Sigmoid colon (tissue), 4 donors: Measurements from ENCODE around the gene PGP.

Experiments
- CTCF ChIP-seq, 4 experiments: fragments of 450-650 bp in 3 of 4; fragments of 200-600 bp in 1 of 4; IDR thresholded peaks; one replicate each; pipeline ENCODE4 v1.5.1; 2016 to 2019; ENCODE audit warnings: antibody characterized with exemption in 4 of 4, mild to moderate bottlenecking in 3 of 4, moderate library complexity in 2 of 4
- EP300 ChIP-seq, 4 donors: sonication (generic); formaldehyde crosslinking; IDR thresholded peaks; one replicate each; pipeline ENCODE4 v1.6.1; 2017; ENCODE audit warnings: antibody characterized with exemption in 4 of 4
- POLR2A ChIP-seq, 2 donors: fragments of 450-650 bp; IDR thresholded peaks; one replicate each; pipeline ENCODE4 v1.6.1; 2016; ENCODE audit warnings: antibody characterized with exemption in 2 of 2, mild to moderate bottlenecking in 2 of 2, moderate library complexity in 2 of 2
- POLR2AphosphoS5 ChIP-seq, 4 donors: sonication (generic); formaldehyde crosslinking; IDR thresholded peaks; one replicate each; pipeline ENCODE4 v1.6.1; 2017; ENCODE audit warnings: antibody characterized with exemption in 4 of 4

DNA sequence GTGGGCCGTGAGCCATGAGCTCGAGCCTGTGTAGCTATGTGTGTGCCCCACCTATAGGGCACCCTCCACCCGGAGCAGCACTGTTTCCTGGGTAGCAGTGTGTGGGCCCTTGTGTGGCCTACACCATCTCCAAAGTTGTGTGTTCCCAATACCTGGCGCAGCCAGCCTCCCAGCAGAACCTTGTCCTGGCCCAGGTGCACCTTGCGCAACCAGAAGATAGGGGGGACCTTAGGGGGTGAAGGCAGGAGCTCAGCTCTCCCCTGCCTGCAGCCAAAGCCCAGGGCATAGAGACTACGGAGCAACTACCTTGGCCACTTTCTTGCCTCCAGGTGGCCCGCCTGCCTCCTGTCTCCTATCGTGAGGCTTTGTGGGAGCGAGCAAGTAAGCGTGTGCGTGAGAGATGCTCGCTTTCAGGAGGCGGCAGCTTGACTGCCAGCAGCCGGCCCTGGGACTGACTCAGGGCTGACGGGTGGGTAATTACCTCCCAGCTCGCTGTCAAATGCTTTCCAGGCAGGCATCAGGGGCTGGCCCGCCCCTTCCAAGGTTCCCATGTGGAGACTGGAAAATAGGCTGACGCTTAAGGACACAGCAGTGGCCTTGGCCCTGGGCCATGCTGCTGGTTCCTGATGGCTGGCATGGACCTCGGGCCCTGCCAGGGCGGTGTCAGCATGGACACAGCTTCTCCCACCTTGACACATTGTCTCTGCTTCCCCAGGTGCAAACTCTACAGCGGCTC is 40.1 kb downstream of the PGP start:
- TF ChIP-seq POLR2AphosphoS5 (IDR thresholded peaks at IDR 0.05), result no peak
- no peak for TF ChIP-seq CTCF (IDR thresholded peaks at IDR 0.05)
- no peak for TF ChIP-seq POLR2A (IDR thresholded peaks at IDR 0.05)
- TF ChIP-seq EP300 (IDR thresholded peaks at IDR 0.05), result no peak
